H1 (cell line): ENCODE results near the gene ETV7.

Experiments used
- ATF2 ChIP-seq: IDR thresholded peaks from 2 replicates; pipeline ENCODE4 v1.6.1; 2012; ENCODE audit warnings: low read length, inconsistent platforms
- CREB1 ChIP-seq: IDR thresholded peaks from 2 replicates; pipeline ENCODE4 v1.6.1; 2012; ENCODE audit warnings: inconsistent platforms
- CTCF ChIP-seq, 3 experiments: IDR thresholded peaks; 1 replicate in 2 of 3; 2 replicates in 1 of 3; pipeline versions ENCODE4 v1.5.1 to v1.6.1; 2011; ENCODE audit warnings: low read length in 3 of 3, mild to moderate bottlenecking in 3 of 3, inconsistent platforms in 2 of 3, low read depth in 1 of 3, moderate library complexity in 1 of 3; ENCODE audit not compliant: insufficient read depth in 1 of 3; ENCODE audit errors: control extremely low read depth in 1 of 3
- EP300 ChIP-seq, 2 experiments: IDR thresholded peaks; 1 replicate in 1 of 2; 2 replicates in 1 of 2; pipeline ENCODE4 v1.6.1; 2011 to 2012; ENCODE audit warnings: low read depth in 2 of 2, low read length in 2 of 2, mild to moderate bottlenecking in 2 of 2, borderline replicate concordance in 1 of 2, inconsistent platforms in 1 of 2, moderate library complexity in 1 of 2
- FOSL1 ChIP-seq: IDR thresholded peaks from 2 replicates; pipeline ENCODE4 v1.6.1; 2011; ENCODE audit warnings: mild to moderate bottlenecking, low read depth, low read length, moderate library complexity; ENCODE audit not compliant: insufficient read depth
- KDM4A ChIP-seq: IDR thresholded peaks from one replicate; pipeline ENCODE4 v1.7.1; 2012; ENCODE audit warnings: low read depth, mild to moderate bottlenecking, moderate library complexity, low read length, inconsistent platforms; ENCODE audit not compliant: severe bottlenecking
- PHF8 ChIP-seq: fragments of 200-600 bp; sonication (generic); conservative IDR thresholded peaks from 2 replicates; pipeline ENCODE4 v1.7.1; 2012; ENCODE audit warnings: low read depth, mild to moderate bottlenecking, inconsistent platforms, low read length, moderate library complexity
- POLR2AphosphoS5 ChIP-seq: IDR thresholded peaks from 2 replicates; pipeline ENCODE4 v1.6.1; 2011; ENCODE audit warnings: low read depth, low read length
- RAD21 ChIP-seq, 2 experiments: IDR thresholded peaks in 1 of 2; conservative IDR thresholded peaks in 1 of 2; 2 replicates each; pipeline ENCODE4 v1.6.1; 2011; ENCODE audit warnings: low read depth in 2 of 2, low read length in 2 of 2, improper control_type of control experiment in 1 of 2, inconsistent platforms in 1 of 2, mild to moderate bottlenecking in 1 of 2, moderate library complexity in 1 of 2
- SIN3A ChIP-seq, 2 experiments: IDR thresholded peaks in 1 of 2; conservative IDR thresholded peaks in 1 of 2; 2 replicates each; pipeline ENCODE4 v1.6.1; 2011 to 2012; ENCODE audit warnings: low read length in 2 of 2, improper control_type of control experiment in 1 of 2, low read depth in 1 of 2, mild to moderate bottlenecking in 1 of 2
- SRF ChIP-seq: IDR thresholded peaks from 2 replicates; pipeline ENCODE4 v1.6.1; 2011; ENCODE audit warnings: mild to moderate bottlenecking, low read depth, low read length, moderate library complexity
- TAF1 ChIP-seq: IDR thresholded peaks from 2 replicates; pipeline ENCODE4 v1.6.1; 2011; ENCODE audit warnings: mild to moderate bottlenecking, low read depth, low read length
- TCF12 ChIP-seq: IDR thresholded peaks from 2 replicates; pipeline ENCODE4 v1.6.1; 2011; ENCODE audit warnings: low read depth, mild to moderate bottlenecking, low read length
- TEAD4 ChIP-seq: IDR thresholded peaks from 2 replicates; pipeline ENCODE4 v1.6.1; 2012; ENCODE audit warnings: low read depth, low read length, inconsistent platforms, mixed read lengths

GRCh38 chr6:36324715-36325114, 62.8 kb downstream of the ETV7 start:
- TF ChIP-seq FOSL1 = no peak
- no peak for TF ChIP-seq TCF12
- no peak for TF ChIP-seq PHF8
- TF ChIP-seq SIN3A (conservative IDR thresholded peaks at IDR 0.05 in 1 of 2, IDR thresholded peaks at IDR 0.05 in 1 of 2; ENCODE audit: low read depth in 1 of 2, low read length in 2 of 2) = no peak
- no peak for TF ChIP-seq POLR2AphosphoS5
- TF ChIP-seq CTCF (IDR thresholded peaks at IDR 0.05; ENCODE audit: control extremely low read depth in 1 of 3, insufficient read depth in 1 of 3, low read depth in 1 of 3, low read length in 3 of 3) = no peak
- no peak for TF ChIP-seq TAF1
- TF ChIP-seq CREB1 = no peak
- TF ChIP-seq SRF = no peak
- no peak for TF ChIP-seq TEAD4
- TF ChIP-seq RAD21 (IDR thresholded peaks at IDR 0.05 in 1 of 2, conservative IDR thresholded peaks at IDR 0.05 in 1 of 2; ENCODE audit: low read depth in 2 of 2, low read length in 2 of 2) = no peak
- TF ChIP-seq KDM4A = no peak
- no peak for TF ChIP-seq ATF2
- no peak for TF ChIP-seq EP300 (IDR thresholded peaks at IDR 0.05; ENCODE audit: borderline replicate concordance in 1 of 2, low read depth in 2 of 2, low read length in 2 of 2)
